WTC11 (cell line): ENCODE results near the gene C19orf67. TPM values are rescaled to one million over a fixed set of nuclear protein-coding genes. Genes with fewer than 3 reads are reported as not detected.

ENCODE experiments used
- ATAC-seq: fragments of 200-7000 bp; cut with Tn5 transposase; 2 replicates; pipeline ENCODE4 v1.10.0; 2021; ENCODE audit warnings: mild to moderate bottlenecking, moderate library complexity
- CTCF ChIA-PET: fragments of 300-600 bp; sonication (Branson Sonifier 250); formaldehyde crosslinking; loops from one replicate; lab custom pipeline; 2021; ENCODE audit warnings: antibody characterized with exemption; lab: Charles Lee
- POLR2A ChIA-PET: fragments of 350-600 bp; sonication (Branson Sonifier 250); formaldehyde crosslinking; loops from one replicate; lab custom pipeline; 2021; ENCODE audit warnings: antibody characterized with exemption; lab: Charles Lee
- DNase-seq: peaks from one replicate; pipeline ENCODE4 v3.0.0; 2021; ENCODE audit warnings: low spot score
- H3K27ac Mint-ChIP-seq: 2 replicates; pipeline ENCODE4 v1.8.0; 2021; ENCODE audit warnings: mixed read lengths
- H3K27me3 Mint-ChIP-seq: 2 replicates; pipeline ENCODE4 v1.8.0; 2021; ENCODE audit warnings: low read depth, mild to moderate bottlenecking, moderate library complexity, mixed read lengths
- H3K36me3 Mint-ChIP-seq: 2 replicates; pipeline ENCODE4 v1.8.0; 2021; ENCODE audit warnings: mixed read lengths
- H3K4me1 Mint-ChIP-seq: 2 replicates; pipeline ENCODE4 v1.8.0; 2022; ENCODE audit warnings: mixed read lengths
- H3K4me3 Mint-ChIP-seq: 2 replicates; pipeline ENCODE4 v1.8.0; 2021; ENCODE audit warnings: mild to moderate bottlenecking, moderate library complexity, mixed read lengths
- H3K9me3 Mint-ChIP-seq: 2 replicates; pipeline ENCODE4 v1.8.0; 2021; ENCODE audit warnings: mixed read lengths
- AFF4 ChIP-seq: sonication (generic); formaldehyde crosslinking; IDR thresholded peaks from 2 replicates; pipeline ENCODE4 v1.8.1; 2023; ENCODE audit warnings: mild to moderate bottlenecking, missing genetic modification reagents, borderline replicate concordance
- ATF2 ChIP-seq: sonication (generic); formaldehyde crosslinking; IDR thresholded peaks from 2 replicates; pipeline ENCODE4 v1.8.1; 2022; ENCODE audit warnings: low read depth, missing genetic modification reagents, borderline replicate concordance
- CDX4 ChIP-seq: fragments of 250-450 bp; sonication (Bioruptor Pico); IDR thresholded peaks from 2 replicates; pipeline ENCODE4 v1.9.0; 2021; ENCODE audit warnings: moderate library complexity, mild to moderate bottlenecking, inconsistent platforms, borderline replicate concordance
- CTCF ChIP-seq: fragments of 200-600 bp; IDR thresholded peaks from 2 replicates; pipeline ENCODE4 v1.8.0; 2022; ENCODE audit warnings: antibody characterized with exemption
- E2F4 ChIP-seq: sonication (generic); formaldehyde crosslinking; IDR thresholded peaks from 2 replicates; pipeline ENCODE4 v1.8.1; 2022; ENCODE audit warnings: low read depth, mild to moderate bottlenecking, moderate library complexity, missing genetic modification reagents, borderline replicate concordance
- EMX1 ChIP-seq: fragments of 250-450 bp; sonication (Bioruptor Pico); IDR thresholded peaks from 2 replicates; pipeline ENCODE4 v1.8.0; 2021; ENCODE audit warnings: mild to moderate bottlenecking
- ERG ChIP-seq: fragments of 250-450 bp; sonication (Bioruptor Pico); IDR thresholded peaks from 2 replicates; pipeline ENCODE4 v1.8.0; 2021; ENCODE audit warnings: mild to moderate bottlenecking
- ESRRA ChIP-seq: sonication (generic); formaldehyde crosslinking; IDR thresholded peaks from 2 replicates; pipeline ENCODE4 v1.8.1; 2022; ENCODE audit warnings: mild to moderate bottlenecking, missing genetic modification reagents, borderline replicate concordance
- NR3C1 ChIP-seq: sonication (generic); formaldehyde crosslinking; conservative IDR thresholded peaks from 2 replicates; pipeline ENCODE4 v1.8.1; 2023; ENCODE audit warnings: low read depth, mild to moderate bottlenecking, missing genetic modification reagents
- SMAD4 ChIP-seq: sonication (generic); formaldehyde crosslinking; IDR thresholded peaks from 2 replicates; pipeline ENCODE4 v1.8.0; 2022; ENCODE audit warnings: mild to moderate bottlenecking, missing genetic modification reagents
- TCF7 ChIP-seq: sonication (generic); formaldehyde crosslinking; IDR thresholded peaks from 2 replicates; pipeline ENCODE4 v1.8.0; 2022; ENCODE audit warnings: mild to moderate bottlenecking, low read depth, missing genetic modification reagents, moderate library complexity
- TEAD4 ChIP-seq: sonication (generic); formaldehyde crosslinking; IDR thresholded peaks from 2 replicates; pipeline ENCODE4 v1.8.0; 2022; ENCODE audit warnings: mild to moderate bottlenecking, missing genetic modification reagents
- TP53 ChIP-seq: sonication (generic); formaldehyde crosslinking; IDR thresholded peaks from 2 replicates; pipeline ENCODE4 v1.8.1; 2023; ENCODE audit warnings: mild to moderate bottlenecking, missing genetic modification reagents
- USF2 ChIP-seq: sonication (generic); formaldehyde crosslinking; IDR thresholded peaks from 2 replicates; pipeline ENCODE4 v1.8.1; 2023; ENCODE audit warnings: mild to moderate bottlenecking, missing genetic modification reagents, moderate library complexity
- ZBTB21 ChIP-seq: sonication (generic); formaldehyde crosslinking; IDR thresholded peaks from 2 replicates; pipeline ENCODE4 v1.8.1; 2023; ENCODE audit warnings: mild to moderate bottlenecking, missing genetic modification reagents, borderline replicate concordance
- ZMAT4 ChIP-seq: fragments of 250-450 bp; sonication (Bioruptor Pico); IDR thresholded peaks from 2 replicates; pipeline ENCODE4 v1.9.0; 2021; ENCODE audit warnings: mild to moderate bottlenecking
- ZNF396 ChIP-seq: fragments of 250-450 bp; sonication (Bioruptor Pico); IDR thresholded peaks from 2 replicates; pipeline ENCODE4 v1.8.0; 2021; ENCODE audit warnings: mild to moderate bottlenecking, moderate library complexity, borderline replicate concordance
- ZNF416 ChIP-seq: fragments of 250-450 bp; sonication (Bioruptor Pico); IDR thresholded peaks from 2 replicates; pipeline ENCODE4 v1.9.0; 2021; ENCODE audit warnings: mild to moderate bottlenecking, inconsistent platforms
- ZSCAN18 ChIP-seq: fragments of 250-450 bp; sonication (Bioruptor Pico); IDR thresholded peaks from 2 replicates; pipeline ENCODE4 v2.1.2; 2022; ENCODE audit warnings: mild to moderate bottlenecking, moderate library complexity
- total RNA-seq: library from RNA; stranded (reverse); gene quantifications from 3 replicates; pipeline ENCODE4 v1.2.3, GENCODE V29; 2021

C19orf67 gene
- total RNA-seq, 1 experiment from 2014 or later: 0.35 TPM

- no peak for TF ChIP-seq ATF2 (CRISPR knock-in tag)
- no peak for TF ChIP-seq AFF4 (CRISPR knock-in tag)
- TF ChIP-seq EMX1 (CRISPR knock-in tag): no peak
- TF ChIP-seq USF2: no peak
Measured at GRCh38 chr19:14107581-14108461, 22.2 kb upstream of the C19orf67 start (continued).

GRCh38 chr19:14106840-14107239 is 21.3 kb upstream of the C19orf67 start:
- DNase-seq (no peak), ATAC-seq (peak; percentile 60; the same call in 1 of the 2 replicates)
- ChIA-PET CTCF (interaction anchor here (0.6 to 1.4 kb wide), 2 partner anchors 30 to 66 kb away, joined by 3 to 4 read pairs; partner anchors contain the start of gene ASF1B), POLR2A (no interaction called here)
- Mint-ChIP-seq H3K4me1 (peaks cover 4% of the 10 kb centered on the region), H3K27ac (no peak overlapping the region), H3K36me3 (no peaks in the 10 kb centered on the region), H3K27me3 (no peaks in the 10 kb centered on the region), H3K4me3 (no peak overlapping the region), H3K9me3 (no peaks in the 10 kb centered on the region)
- TF ChIP-seq TP53 (CRISPR knock-in tag) (no peak), NR3C1 (CRISPR knock-in tag) (no peak), ZBTB21 (no peak), EMX1 (CRISPR knock-in tag) (no peak), ERG (CRISPR knock-in tag) (no peak), ZSCAN18 (no peak), ZMAT4 (no peak), ZNF396 (CRISPR knock-in tag) (no peak), TCF7 (no peak), ESRRA (CRISPR knock-in tag) (no peak), ZNF416 (no peak), E2F4 (CRISPR knock-in tag) (no peak), CDX4 (CRISPR knock-in tag) (no peak), SMAD4 (CRISPR knock-in tag) (no peak), TEAD4 (no peak), ATF2 (CRISPR knock-in tag) (no peak), CTCF (no peak)
